ENCODE data around the gene NHS.

The NHS gene

GRCh38 chrX:17740137-17741122 is 365.4 kb downstream of the NHS start:
- DNase-seq = no peak

- no peak for DNase-seq
These were observed 366.1 kb downstream of the NHS start for GRCh38 chrX:17741123-17741511.

GRCh38 chrX:17743913-17744312 is 368.9 kb downstream of the NHS start:
- DNase-seq = no peak

- no peak for DNase-seq
These were observed 370.0 kb downstream of the NHS start for GRCh38 chrX:17744896-17745523.

- DNase-seq = no peak
These were observed 372.7 kb downstream of the NHS start for GRCh38 chrX:17747692-17748091.

- DNase-seq = no peak
These were observed 373.7 kb downstream of the NHS start for GRCh38 chrX:17748684-17749083.

- no peak for DNase-seq
These were observed 375.4 kb downstream of the NHS start for GRCh38 chrX:17750436-17750835.

- no peak for DNase-seq
These were observed 383.4 kb downstream of the NHS start for GRCh38 chrX:17758382-17758781.

GRCh38 chrX:17759990-17760389 is 385.0 kb downstream of the NHS start:
- DNase-seq = no peak

- DNase-seq = no peak
These were observed 392.7 kb downstream of the NHS start for GRCh38 chrX:17767734-17768133.

- DNase-seq = no peak
These were observed 394.0 kb downstream of the NHS start for GRCh38 chrX:17768997-17769396.

- no peak for DNase-seq
These were observed 394.8 kb downstream of the NHS start for GRCh38 chrX:17769701-17770269.

GRCh38 chrX:17773221-17773876 is 398.3 kb downstream of the NHS start:
- DNase-seq = no peak

GRCh38 chrX:17774053-17774452 is 399.1 kb downstream of the NHS start:
- DNase-seq = no peak

GRCh38 chrX:17778997-17779396 is 404.0 kb downstream of the NHS start:
- DNase-seq = no peak

- no peak for DNase-seq
These were observed 404.4 kb downstream of the NHS start for GRCh38 chrX:17779434-17779833.

Data from NCI-H446 (cell line).